Progenitor cell of endocrine pancreas (in vitro differentiated cells): ENCODE data around the gene LAMA1. TPM values are rescaled to one million over a fixed set of nuclear protein-coding genes. Genes with fewer than 3 reads are reported as not detected.
A peak's percentile ranks its signal among the peaks of the same experiment; 100 is the strongest.

Experiments
- DNase-seq: peaks from one replicate; pipeline ENCODE4 v3.0.0; 2021; ENCODE audit warnings: low spot score; ENCODE audit not compliant: unreplicated experiment
- H3K27ac Mint-ChIP-seq: 2 replicates; pipeline ENCODE4 v1.8.0; 2021; ENCODE audit warnings: mild to moderate bottlenecking, moderate library complexity, mixed read lengths
- H3K27me3 Mint-ChIP-seq: 2 replicates; pipeline ENCODE4 v1.8.0; 2021; ENCODE audit warnings: mixed read lengths
- H3K36me3 Mint-ChIP-seq: 2 replicates; pipeline ENCODE4 v1.8.0; 2022; ENCODE audit warnings: mixed read lengths; ENCODE audit not compliant: insufficient read depth
- H3K4me1 Mint-ChIP-seq: 2 replicates; pipeline ENCODE4 v1.8.0; 2021; ENCODE audit warnings: low read depth, mixed read lengths
- H3K4me3 Mint-ChIP-seq: 2 replicates; pipeline ENCODE4 v1.8.0; 2021; ENCODE audit warnings: low read depth, mild to moderate bottlenecking, moderate library complexity, mixed read lengths
- H3K9me3 Mint-ChIP-seq: 2 replicates; pipeline ENCODE4 v1.8.0; 2021; ENCODE audit warnings: low read depth, mixed read lengths
- total RNA-seq: library from RNA; stranded (reverse); gene quantifications from 2 replicates; pipeline ENCODE4 v1.2.1, GENCODE V29; 2021
- TF ChIP-seq, protein P1 (sequence below): fragments of 200-600 bp; sonication (generic); IDR thresholded peaks from one replicate; pipeline ENCODE4 v1.5.0; 2021; ENCODE audit warnings: antibody characterized with exemption, mild to moderate bottlenecking; ENCODE audit not compliant: unreplicated experiment

The LAMA1 gene
- total RNA-seq, 1 donor from 2014 or later: 257 TPM

DNA sequence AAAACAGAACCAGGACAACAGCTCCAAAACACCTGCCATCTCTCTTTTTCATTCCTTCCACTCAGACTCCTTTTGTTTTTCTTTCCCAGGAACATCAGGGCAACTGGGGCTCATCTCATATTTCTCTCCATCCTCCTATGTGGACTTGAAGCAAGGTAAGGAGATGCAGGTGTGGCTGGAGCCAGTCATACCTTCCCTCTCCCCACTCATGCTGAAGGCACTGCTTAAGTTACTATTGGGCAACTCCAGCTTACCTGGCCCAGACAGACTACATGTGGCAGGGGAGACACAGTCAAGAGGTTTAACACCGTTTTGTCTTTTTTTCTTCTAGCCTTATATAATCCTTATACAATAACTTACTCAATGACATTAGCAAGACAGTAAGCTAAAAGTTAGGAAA, 38.4 kb downstream of the LAMA1 start:
- Mint-ChIP-seq H3K9me3 (peaks cover 4% of the 10 kb centered on the region), H3K27me3 (no peaks in the 10 kb centered on the region), H3K4me1 (peaks cover 22% of the 10 kb centered on the region), H3K36me3 (peaks cover 40% of the 10 kb centered on the region), H3K27ac (peak overlapping the region; percentile 87), H3K4me3 (no peak overlapping the region)
- DNase-seq: no peak
- TF ChIP-seq, protein P1, sequence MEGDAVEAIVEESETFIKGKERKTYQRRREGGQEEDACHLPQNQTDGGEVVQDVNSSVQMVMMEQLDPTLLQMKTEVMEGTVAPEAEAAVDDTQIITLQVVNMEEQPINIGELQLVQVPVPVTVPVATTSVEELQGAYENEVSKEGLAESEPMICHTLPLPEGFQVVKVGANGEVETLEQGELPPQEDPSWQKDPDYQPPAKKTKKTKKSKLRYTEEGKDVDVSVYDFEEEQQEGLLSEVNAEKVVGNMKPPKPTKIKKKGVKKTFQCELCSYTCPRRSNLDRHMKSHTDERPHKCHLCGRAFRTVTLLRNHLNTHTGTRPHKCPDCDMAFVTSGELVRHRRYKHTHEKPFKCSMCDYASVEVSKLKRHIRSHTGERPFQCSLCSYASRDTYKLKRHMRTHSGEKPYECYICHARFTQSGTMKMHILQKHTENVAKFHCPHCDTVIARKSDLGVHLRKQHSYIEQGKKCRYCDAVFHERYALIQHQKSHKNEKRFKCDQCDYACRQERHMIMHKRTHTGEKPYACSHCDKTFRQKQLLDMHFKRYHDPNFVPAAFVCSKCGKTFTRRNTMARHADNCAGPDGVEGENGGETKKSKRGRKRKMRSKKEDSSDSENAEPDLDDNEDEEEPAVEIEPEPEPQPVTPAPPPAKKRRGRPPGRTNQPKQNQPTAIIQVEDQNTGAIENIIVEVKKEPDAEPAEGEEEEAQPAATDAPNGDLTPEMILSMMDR: no peak

GRCh38 chr18:7072593-7072992, 45.0 kb downstream of the LAMA1 start:
- TF ChIP-seq, protein P1: no peak
- Mint-ChIP-seq H3K27ac (peak overlapping the region; percentile 84), H3K4me3 (no peak overlapping the region), H3K36me3 (peaks cover 49% of the 10 kb centered on the region), H3K27me3 (no peaks in the 10 kb centered on the region), H3K4me1 (peaks cover 51% of the 10 kb centered on the region), H3K9me3 (peaks cover 4% of the 10 kb centered on the region)
- no peak for DNase-seq

- H3K27me3 Mint-ChIP-seq: no peaks in the 10 kb centered on the region
- peak overlapping the region; percentile 41 for H3K27ac Mint-ChIP-seq
- H3K9me3 Mint-ChIP-seq: peaks cover 4% of the 10 kb centered on the region
- TF ChIP-seq, protein P1: no peak
- H3K4me1 Mint-ChIP-seq: peaks cover 58% of the 10 kb centered on the region
- H3K4me3 Mint-ChIP-seq: no peak overlapping the region
- H3K36me3 Mint-ChIP-seq: peaks cover 43% of the 10 kb centered on the region
- no peak for DNase-seq
These were observed 46.0 kb downstream of the LAMA1 start for GRCh38 chr18:7071600-7071999.

DNA sequence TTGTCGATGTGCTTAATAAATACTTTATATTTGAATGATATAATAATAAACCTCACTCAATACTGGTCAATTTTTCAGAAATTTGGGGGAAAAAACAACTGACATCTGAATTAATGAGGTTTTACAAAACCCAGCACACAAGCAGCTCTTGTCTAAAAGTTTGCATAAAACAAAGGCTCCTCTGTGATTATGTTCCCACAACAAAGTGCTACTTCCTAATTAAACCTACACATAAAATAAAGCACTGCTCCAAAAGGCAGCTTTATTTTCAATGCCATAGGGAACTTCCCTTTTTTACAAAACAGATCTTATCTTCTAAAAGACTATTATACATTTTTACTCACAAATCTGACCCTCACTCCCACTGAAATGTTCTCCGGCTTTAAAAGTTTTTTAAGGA, 47.1 kb downstream of the LAMA1 start:
- peaks cover 34% of the 10 kb centered on the region for H3K36me3 Mint-ChIP-seq
- no peak for DNase-seq
- no peaks in the 10 kb centered on the region for H3K27me3 Mint-ChIP-seq
- H3K27ac Mint-ChIP-seq: peak overlapping the region; percentile 83
- TF ChIP-seq, protein P1: no peak
- peaks cover 64% of the 10 kb centered on the region for H3K4me1 Mint-ChIP-seq
- no peaks in the 10 kb centered on the region for H3K9me3 Mint-ChIP-seq
- no peak overlapping the region for H3K4me3 Mint-ChIP-seq

DNA sequence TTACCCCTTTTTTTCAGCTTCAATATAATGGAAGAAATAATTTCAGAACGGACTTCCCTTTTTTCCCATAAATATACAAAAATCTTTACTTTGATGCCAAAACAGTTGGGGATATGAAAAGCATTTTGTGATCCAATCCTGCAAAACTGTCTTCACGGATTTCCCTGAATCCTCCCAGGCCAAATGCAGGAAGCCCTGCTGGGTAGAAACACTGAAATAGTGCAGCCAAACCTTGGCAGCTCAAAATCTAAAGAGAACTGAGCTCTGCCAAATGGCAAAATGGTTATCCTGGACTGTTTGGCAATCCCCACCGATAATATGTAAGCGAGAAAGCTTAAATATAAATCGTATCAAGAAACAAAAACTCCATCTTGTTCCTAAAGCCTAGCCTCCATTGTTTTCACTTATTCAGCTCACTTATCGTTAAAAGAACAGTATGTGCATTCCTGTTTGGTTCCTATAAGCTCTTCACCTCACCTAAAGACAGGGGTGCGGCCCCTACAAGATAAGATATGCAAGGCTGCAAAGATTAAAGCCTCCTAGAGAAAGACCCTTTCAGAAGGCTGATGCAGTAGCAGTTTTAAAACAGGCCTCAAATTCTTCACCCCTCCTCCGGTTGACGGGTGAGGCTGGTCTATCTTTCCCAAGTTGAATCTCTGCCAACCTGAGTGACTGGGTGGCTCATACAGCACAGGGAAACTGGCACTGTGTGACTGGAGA, 48.6 kb downstream of the LAMA1 start:
- peak overlapping the region; percentile 93 for H3K27ac Mint-ChIP-seq
- peaks cover 72% of the 10 kb centered on the region for H3K4me1 Mint-ChIP-seq
- TF ChIP-seq, protein P1: no peak
- H3K9me3 Mint-ChIP-seq: no peaks in the 10 kb centered on the region
- no peak overlapping the region for H3K4me3 Mint-ChIP-seq
- no peak for DNase-seq
- H3K27me3 Mint-ChIP-seq: no peaks in the 10 kb centered on the region
- H3K36me3 Mint-ChIP-seq: peaks cover 32% of the 10 kb centered on the region
